CD14-positive monocyte (primary cell): ENCODE results near the gene FBXO10. TPM values are rescaled to one million over a fixed set of nuclear protein-coding genes. Genes with fewer than 3 reads are reported as not detected.
A peak's percentile ranks its signal among the peaks of the same experiment; 100 is the strongest.

Experiments
- DNase-seq, 3 donors: peaks; one replicate each; pipeline ENCODE4 v3.0.0-alpha.2; 2011 to 2022
- H2AFZ ChIP-seq: 2 replicates; pipeline ENCODE4 v1.6.0; 2012; ENCODE audit warnings: mild to moderate bottlenecking, low read depth, low read length, inconsistent platforms; ENCODE audit not compliant: insufficient read depth, poor library complexity, severe bottlenecking
- H3K27ac ChIP-seq, 2 donors: 1 replicate in 1 of 2; 2 replicates in 1 of 2; pipeline ENCODE4 v1.5.1; 2012 to 2013; ENCODE audit warnings: low read length in 2 of 2, control low read depth in 1 of 2, inconsistent platforms in 1 of 2, low read depth in 1 of 2, mild to moderate bottlenecking in 1 of 2
- H3K27me3 ChIP-seq, 2 donors: one replicate each; pipeline versions ENCODE4 v1.6.0 to v1.6.1; 2011 to 2013; ENCODE audit warnings: low read length in 2 of 2; ENCODE audit not compliant: control insufficient read depth in 2 of 2, insufficient read depth in 2 of 2
- H3K36me3 ChIP-seq, 2 donors: replicated peaks in 1 of 2; 1 replicate in 1 of 2; 2 replicates in 1 of 2; pipeline versions ENCODE4 v1.5.1 to v1.6.1; 2012 to 2013; ENCODE audit warnings: low read length in 2 of 2, control low read depth in 1 of 2, inconsistent platforms in 1 of 2, mild to moderate bottlenecking in 1 of 2; ENCODE audit not compliant: insufficient read depth in 2 of 2, control insufficient read depth in 1 of 2
- H3K4me1 ChIP-seq, 2 donors: 1 replicate in 1 of 2; 2 replicates in 1 of 2; pipeline versions ENCODE4 v1.5.1 to v1.6.1; 2012 to 2013; ENCODE audit warnings: low read length in 2 of 2, control low read depth in 1 of 2, inconsistent platforms in 1 of 2, mild to moderate bottlenecking in 1 of 2, moderate library complexity in 1 of 2; ENCODE audit not compliant: insufficient read depth in 2 of 2, control insufficient read depth in 1 of 2
- H3K4me2 ChIP-seq: replicated peaks from 2 replicates; pipeline ENCODE3; 2012; ENCODE audit warnings: low read length, moderate library complexity, mild to moderate bottlenecking; ENCODE audit not compliant: poor library complexity, severe bottlenecking; ENCODE audit errors: extremely low read depth
- H3K4me3 ChIP-seq, 3 experiments: fragments of 200-600 bp in 1 of 3; sonication (generic) in 1 of 3; replicated peaks in 1 of 3; 1 replicate in 2 of 3; 2 replicates in 1 of 3; pipeline ENCODE4 v1.5.1; 2011 to 2013; ENCODE audit warnings: low read length in 3 of 3, mild to moderate bottlenecking in 3 of 3, control low read depth in 2 of 3, low read depth in 2 of 3, inconsistent platforms in 1 of 3, moderate library complexity in 1 of 3
- H3K79me2 ChIP-seq: 2 replicates; pipeline ENCODE4 v1.6.0; 2012; ENCODE audit warnings: mild to moderate bottlenecking, control low read depth, inconsistent platforms, low read length, moderate library complexity; ENCODE audit not compliant: insufficient read depth
- H3K9ac ChIP-seq: 2 replicates; pipeline ENCODE4 v1.6.0; 2017; ENCODE audit warnings: low read length, mild to moderate bottlenecking; ENCODE audit not compliant: insufficient read depth, poor library complexity, severe bottlenecking
- H3K9me3 ChIP-seq, 2 donors: replicated peaks in 1 of 2; 1 replicate in 1 of 2; 2 replicates in 1 of 2; pipeline versions ENCODE4 v1.5.1 to v1.6.1; 2012 to 2013; ENCODE audit warnings: low read length in 2 of 2, control low read depth in 1 of 2; ENCODE audit not compliant: control insufficient read depth in 1 of 2, insufficient read depth in 1 of 2
- H4K20me1 ChIP-seq: 2 replicates; pipeline ENCODE4 v1.6.0; 2012; ENCODE audit warnings: mild to moderate bottlenecking, low read length, control low read depth, moderate library complexity; ENCODE audit not compliant: insufficient read depth
- H3K27ac Mint-ChIP-seq, 7 donors: one replicate each; pipeline ENCODE4 v1.8.0; 2020; ENCODE audit warnings: mild to moderate bottlenecking in 7 of 7, mixed read lengths in 7 of 7, moderate library complexity in 6 of 7, inconsistent platforms in 2 of 7
- H3K27me3 Mint-ChIP-seq, 3 donors: one replicate each; pipeline ENCODE4 v1.8.0; 2021 to 2022; ENCODE audit warnings: low read depth in 3 of 3, mild to moderate bottlenecking in 3 of 3, mixed read lengths in 3 of 3, moderate library complexity in 3 of 3, inconsistent platforms in 1 of 3
- H3K36me3 Mint-ChIP-seq, 2 donors: one replicate each; pipeline ENCODE4 v1.8.0; 2020; ENCODE audit warnings: mixed read lengths in 2 of 2, inconsistent platforms in 1 of 2, mild to moderate bottlenecking in 1 of 2
- H3K4me1 Mint-ChIP-seq: one replicate; pipeline ENCODE4 v1.8.0; 2020; ENCODE audit warnings: mild to moderate bottlenecking, mixed read lengths
- H3K4me3 Mint-ChIP-seq, 2 donors: one replicate each; pipeline ENCODE4 v1.8.0; 2020; ENCODE audit warnings: mild to moderate bottlenecking in 2 of 2, mixed read lengths in 2 of 2, moderate library complexity in 1 of 2
- H3K9me3 Mint-ChIP-seq, 7 donors: one replicate each; pipeline ENCODE4 v1.8.0; 2020 to 2022; ENCODE audit warnings: mixed read lengths in 7 of 7, mild to moderate bottlenecking in 6 of 7, moderate library complexity in 6 of 7, inconsistent platforms in 2 of 7
- CTCF ChIP-seq: fragments of 200-600 bp; IDR thresholded peaks from one replicate; pipeline ENCODE4 v1.8.0; 2022; ENCODE audit warnings: antibody characterized with exemption, mild to moderate bottlenecking
- WGBS: methylation state at CpG from one replicate; pipeline ENCODE4 v1.1.5; 2013; ENCODE audit warnings: missing lambda C conversion rate; ENCODE audit not compliant: insufficient coverage; 5-methylcytosine and 5-hydroxymethylcytosine counted together
- intact Hi-C, 2 donors: fragments of 100-400 bp; cut with micrococcal nuclease; formaldehyde crosslinking; loops; one replicate each; pipeline versions ENCODE4 v1.15.0 to v1.15.1; 2023
- polyA plus RNA-seq, 3 donors: library from polyadenylated mRNA; depleted of rRNA in 1 of 3; unstranded in 2 of 3; stranded (reverse) in 1 of 3; fragments of 300-500 nt in 2 of 3; fragments of >200 nt in 1 of 3; fragmentation: Illumina TruSeq in 2 of 3; gene quantifications; 1 replicate in 2 of 3; 2 replicates in 1 of 3; pipeline ENCODE4 v1.2.3, GENCODE V29; 2012 to 2021

FBXO10 gene
- polyA plus RNA-seq, 3 donors: 0.08 to 1.5 TPM; not detected in 1

DNA sequence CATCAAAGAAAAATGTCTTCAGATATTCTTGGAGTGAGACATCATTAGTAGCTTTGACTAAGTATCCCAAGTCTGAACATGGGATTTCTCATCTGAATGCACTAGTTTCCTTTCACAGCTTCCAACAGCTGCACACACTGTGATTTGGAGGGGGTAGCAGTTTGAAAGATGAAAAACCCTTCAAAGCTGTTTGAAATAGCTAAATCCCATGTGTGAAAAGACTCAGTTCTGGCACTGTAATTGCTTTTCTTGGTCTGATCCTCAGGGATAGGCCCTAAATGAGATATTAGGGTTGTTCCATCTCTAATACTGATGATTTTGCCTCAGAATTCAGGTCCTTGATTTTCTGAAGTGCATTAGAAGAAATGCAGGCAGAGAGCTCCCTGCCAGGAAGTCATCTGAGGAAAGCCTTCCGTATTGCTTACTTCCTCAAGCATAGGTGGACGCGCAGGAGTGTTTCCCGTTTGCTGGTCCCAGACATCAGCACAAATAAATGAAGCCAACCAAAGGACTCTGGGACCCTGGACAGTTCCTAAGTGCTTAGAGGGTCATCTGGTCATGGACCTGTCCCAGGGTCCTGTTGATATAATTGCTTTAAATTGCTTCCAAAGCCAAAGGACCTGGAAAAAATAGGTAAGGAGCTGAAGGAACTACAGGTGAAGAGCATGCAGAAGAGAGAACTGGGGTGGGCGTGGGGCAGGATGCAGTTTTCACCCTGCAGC, 49.0 kb upstream of the FBXO10 start:
- Histone ChIP-seq H3K79me2 (no peaks in the 10 kb centered on the region), H3K4me2 (no peak overlapping the region), H3K4me3 (no peak overlapping the region), H3K9me3 (no peaks in the 10 kb centered on the region), H3K4me1 (no peaks in the 10 kb centered on the region), H3K27ac (no peak overlapping the region), H2AFZ (peak overlapping the region; percentile 17), H3K27me3 (no peaks in the 10 kb centered on the region), H3K36me3 (no peaks in the 10 kb centered on the region), H3K9ac (no peak overlapping the region), H4K20me1 (no peaks in the 10 kb centered on the region)
- intact Hi-C loops: no loop called here
- no peak for TF ChIP-seq CTCF
- Mint-ChIP-seq H3K4me3 (no peak overlapping the region), H3K27ac (no peak overlapping the region), H3K36me3 (no peaks in the 10 kb centered on the region), H3K9me3 (no peaks in the 10 kb centered on the region), H3K4me1 (no peaks in the 10 kb centered on the region), H3K27me3 (peaks cover 3 to 8% (median 3%) of the 10 kb centered on the region in 3 donors)
- no peak for DNase-seq
- WGBS: no CpG with 5 or more reads among the region's 5 CpGs

- Histone ChIP-seq H3K36me3 (no peaks in the 10 kb centered on the region), H3K27me3 (no peaks in the 10 kb centered on the region), H4K20me1 (no peaks in the 10 kb centered on the region), H3K27ac (no peak overlapping the region), H2AFZ (no peak overlapping the region), H3K4me3 (no peak overlapping the region), H3K9me3 (no peaks in the 10 kb centered on the region), H3K4me2 (no peak overlapping the region), H3K9ac (no peak overlapping the region), H3K79me2 (no peaks in the 10 kb centered on the region), H3K4me1 (no peaks in the 10 kb centered on the region)
- H3K27me3 Mint-ChIP-seq: peaks cover 3 to 8% (median 3%) of the 10 kb centered on the region in 3 donors
- no peaks in the 10 kb centered on the region for H3K4me1 Mint-ChIP-seq
- no peak overlapping the region for H3K4me3 Mint-ChIP-seq
- TF ChIP-seq CTCF: no peak
- intact Hi-C loops: no loop called here
- H3K27ac Mint-ChIP-seq: peak overlapping the region in 1 of 7 donors; percentile 30
- no peaks in the 10 kb centered on the region for H3K9me3 Mint-ChIP-seq
- DNase-seq: no peak
- H3K36me3 Mint-ChIP-seq: no peaks in the 10 kb centered on the region
- no CpG with 5 or more reads among the region's 1 CpG for WGBS
Observed at GRCh38 chr9:37624073-37624472, 47.9 kb upstream of the FBXO10 start.
